ENCODE results near the gene CCDC141. TPM values are rescaled to one million over a fixed set of nuclear protein-coding genes. Genes with fewer than 3 reads are reported as not detected.

CCDC141 gene
- total and polyA plus RNA-seq, 2 donors (not counting 3 experiments of a cell fraction or from before 2014, with no cell fraction given) = not detected

GRCh38 chr2:178846458-178846802 is 203.5 kb downstream of the CCDC141 start:
- H3K9me3 ChIP-seq (replicated peaks; ENCODE audit: control insufficient read depth, insufficient read depth, low read length) = no peaks in the 10 kb centered on the region
- H3K36me3 ChIP-seq (ENCODE audit: control insufficient read depth in 2 of 2, extremely low read depth in 1 of 2, insufficient read depth in 2 of 2, low read length in 2 of 2) = no peaks in the 10 kb centered on the region
- H3K9ac ChIP-seq (replicated peaks; ENCODE audit: extremely low read depth, insufficient read depth, low read length) = no peak overlapping the region
- FAIRE-seq = no peak
- ChIA-PET CTCF (no interaction called here), POLR2A (no interaction called here)
- intact Hi-C loops (cut with micrococcal nuclease) = no loop called here
- H2AFZ ChIP-seq (ENCODE audit: low read depth, low read length) = no peak overlapping the region
- H3K9me1 ChIP-seq (replicated peaks; ENCODE audit: control insufficient read depth, extremely low read depth, insufficient read depth, low read length) = no peaks in the 10 kb centered on the region
- no peaks in the 10 kb centered on the region for H4K20me1 ChIP-seq (replicated peaks; ENCODE audit: control insufficient read depth, extremely low read depth, insufficient read depth, low read length)
- TF ChIP-seq JUN (IDR thresholded peaks at IDR 0.05; ENCODE audit: borderline replicate concordance, insufficient read depth, insufficient read length, low read depth) (no peak), POLR2AphosphoS5 (IDR thresholded peaks at IDR 0.05; ENCODE audit: insufficient read depth, low read depth, low read length) (no peak), MYC (IDR thresholded peaks at IDR 0.05; ENCODE audit: low read depth, low read length) (no peak), GATA2 (IDR thresholded peaks at IDR 0.05; ENCODE audit: insufficient read depth, insufficient read length, low read depth, low read length) (no peak), CTCF (IDR thresholded peaks at IDR 0.05; ENCODE audit: extremely low read depth in 1 of 2, insufficient read depth in 1 of 2, low read depth in 1 of 2, low read length in 2 of 2) (no peak), MAX (IDR thresholded peaks at IDR 0.05; ENCODE audit: insufficient read depth, insufficient read length) (no peak)
- no TSS peak for BruUV-seq (replicated peaks)
- H3K4me2 ChIP-seq (ENCODE audit: insufficient read depth, low read length) = no peak overlapping the region
- no peak overlapping the region for H3K4me3 ChIP-seq (replicated peaks in 1 of 3; ENCODE audit: insufficient read depth in 1 of 3, low read depth in 1 of 3, low read length in 3 of 3)
- dilution Hi-C loops (cut with MboI; ENCODE audit: extremely low pct_ligation_motif_present, low sequenced_read_pairs) = no loop called here
- H3K27ac ChIP-seq (ENCODE audit: insufficient read depth, low read depth, low read length) = no peak overlapping the region
- H3K4me1 ChIP-seq (ENCODE audit: control insufficient read depth, extremely low read depth, insufficient read depth, low read length) = no peaks in the 10 kb centered on the region
- H3K27me3 ChIP-seq (ENCODE audit: control insufficient read depth in 2 of 2, insufficient read depth in 2 of 2, low read length in 2 of 2) = no peaks in the 10 kb centered on the region
- no peaks in the 10 kb centered on the region for H3K79me2 ChIP-seq (ENCODE audit: control insufficient read depth, insufficient read depth, low read length)
- DNase-seq (ENCODE audit: low read depth, low spot score) = no peak

Measured in endothelial cell of umbilical vein (primary cell).